Measurements from ENCODE around the gene GPSM1.

DNA sequence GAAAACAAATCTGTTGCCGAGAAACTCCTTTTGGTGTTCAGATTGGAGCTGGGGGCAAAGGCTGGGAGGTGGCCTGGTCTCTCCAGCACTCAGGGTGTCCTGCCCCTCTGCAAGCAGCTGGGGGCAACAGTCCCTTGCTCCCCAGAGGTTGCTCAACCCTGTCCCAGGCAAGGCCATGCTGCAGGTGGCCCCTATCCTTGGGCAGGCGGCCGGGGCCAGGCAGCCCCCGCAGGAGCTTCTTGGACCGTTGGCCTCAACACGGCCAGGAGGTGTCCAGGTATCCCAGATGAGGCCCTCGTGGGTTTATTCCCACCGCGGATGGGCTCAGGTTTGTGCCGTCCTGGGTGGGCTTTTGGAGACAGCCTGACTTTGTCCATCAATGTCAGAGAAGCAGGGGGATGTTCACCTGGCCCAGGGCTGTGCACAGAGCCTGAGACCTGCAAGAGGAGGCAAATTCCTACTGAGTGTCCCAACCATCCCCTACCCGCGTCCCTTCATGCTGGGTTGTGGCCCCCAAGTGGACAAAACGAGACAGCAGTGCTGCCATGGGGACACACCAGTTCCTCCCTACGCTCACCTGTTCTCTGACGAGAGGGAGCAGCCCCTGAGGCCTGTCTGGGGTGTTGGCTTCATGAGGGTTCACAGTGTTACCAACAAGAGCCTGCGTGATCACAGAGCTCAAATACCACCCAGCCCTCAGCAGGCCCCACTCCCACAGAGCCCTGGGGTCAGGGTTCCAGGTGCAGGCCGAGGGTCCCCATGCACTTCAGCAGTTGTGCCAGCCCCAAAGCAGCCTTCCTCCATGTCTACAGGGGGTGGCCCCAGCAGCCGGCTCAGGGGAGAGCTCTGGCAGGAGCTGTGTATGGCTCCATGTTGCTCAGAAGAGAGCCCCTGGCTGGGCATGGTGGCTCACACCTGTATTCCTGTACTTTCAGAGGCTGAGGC lies 14.0 kb upstream of the GPSM1 start:
- TF ChIP-seq, protein P1, sequence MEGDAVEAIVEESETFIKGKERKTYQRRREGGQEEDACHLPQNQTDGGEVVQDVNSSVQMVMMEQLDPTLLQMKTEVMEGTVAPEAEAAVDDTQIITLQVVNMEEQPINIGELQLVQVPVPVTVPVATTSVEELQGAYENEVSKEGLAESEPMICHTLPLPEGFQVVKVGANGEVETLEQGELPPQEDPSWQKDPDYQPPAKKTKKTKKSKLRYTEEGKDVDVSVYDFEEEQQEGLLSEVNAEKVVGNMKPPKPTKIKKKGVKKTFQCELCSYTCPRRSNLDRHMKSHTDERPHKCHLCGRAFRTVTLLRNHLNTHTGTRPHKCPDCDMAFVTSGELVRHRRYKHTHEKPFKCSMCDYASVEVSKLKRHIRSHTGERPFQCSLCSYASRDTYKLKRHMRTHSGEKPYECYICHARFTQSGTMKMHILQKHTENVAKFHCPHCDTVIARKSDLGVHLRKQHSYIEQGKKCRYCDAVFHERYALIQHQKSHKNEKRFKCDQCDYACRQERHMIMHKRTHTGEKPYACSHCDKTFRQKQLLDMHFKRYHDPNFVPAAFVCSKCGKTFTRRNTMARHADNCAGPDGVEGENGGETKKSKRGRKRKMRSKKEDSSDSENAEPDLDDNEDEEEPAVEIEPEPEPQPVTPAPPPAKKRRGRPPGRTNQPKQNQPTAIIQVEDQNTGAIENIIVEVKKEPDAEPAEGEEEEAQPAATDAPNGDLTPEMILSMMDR (IDR thresholded peaks at IDR 0.05), result no peak
- TF ChIP-seq EZH2 (IDR thresholded peaks at IDR 0.05; ENCODE audit: borderline replicate concordance, insufficient read depth, low read depth, low read length, poor library complexity, severe bottlenecking), result no peak

Measured in B cell (primary cell).